GM18498 (cell line): ENCODE results near the gene PLTP.

Experiments used
- ATAC-seq: cut with Tn5 transposase; IDR thresholded peaks from one replicate; pipeline ENCODE4 v1.9.1; 2021; ENCODE audit warnings: mild to moderate bottlenecking, moderate library complexity; ENCODE audit not compliant: unreplicated experiment

PLTP gene

GRCh38 chr20:45921337-45922189 lies 9.6 kb upstream of the PLTP start:
- no peak for ATAC-seq

- ATAC-seq = no peak
Measured at GRCh38 chr20:45920462-45921336, 8.7 kb upstream of the PLTP start.

GRCh38 chr20:45919542-45920399 lies 7.8 kb upstream of the PLTP start:
- ATAC-seq = no peak

GRCh38 chr20:45918779-45919537 lies 7.0 kb upstream of the PLTP start:
- ATAC-seq = no peak

- no peak for ATAC-seq
Measured at GRCh38 chr20:45918182-45918737, 6.3 kb upstream of the PLTP start.

GRCh38 chr20:45917790-45918141 lies 5.8 kb upstream of the PLTP start:
- no peak for ATAC-seq

GRCh38 chr20:45913116-45913515 lies 1.2 kb upstream of the PLTP start:
- ATAC-seq = no peak

GRCh38 chr20:45912344-45912682 lies 358 bp upstream of the PLTP start:
- ATAC-seq = no peak

GRCh38 chr20:45910670-45911485 lies 1.1 kb downstream of the PLTP start:
- peak; percentile 92 for ATAC-seq

- ATAC-seq = no peak
Measured at GRCh38 chr20:45909817-45910669, 1.9 kb downstream of the PLTP start.

GRCh38 chr20:45909336-45909808 lies 2.6 kb downstream of the PLTP start:
- no peak for ATAC-seq

- no peak for ATAC-seq
Measured at GRCh38 chr20:45908084-45908483, 3.9 kb downstream of the PLTP start.

- ATAC-seq = no peak
Measured at GRCh38 chr20:45907219-45907948, 4.6 kb downstream of the PLTP start.

- no peak for ATAC-seq
Measured at GRCh38 chr20:45905505-45906079, 6.4 kb downstream of the PLTP start.

GRCh38 chr20:45904583-45905504 lies 7.1 kb downstream of the PLTP start:
- ATAC-seq = no peak

GRCh38 chr20:45902199-45902701 lies 9.7 kb downstream of the PLTP start:
- ATAC-seq = no peak
